Activated CD4-positive, alpha-beta T cell treated with anti-CD3 and anti-CD28 coated beads for 4 hours (primary cell): ENCODE results near the gene NRIP2.

Experiments used
- DNase-seq, 2 donors: peaks; one replicate each; pipeline ENCODE4 v3.0.0-alpha.2; 2020

Gene NRIP2

DNA sequence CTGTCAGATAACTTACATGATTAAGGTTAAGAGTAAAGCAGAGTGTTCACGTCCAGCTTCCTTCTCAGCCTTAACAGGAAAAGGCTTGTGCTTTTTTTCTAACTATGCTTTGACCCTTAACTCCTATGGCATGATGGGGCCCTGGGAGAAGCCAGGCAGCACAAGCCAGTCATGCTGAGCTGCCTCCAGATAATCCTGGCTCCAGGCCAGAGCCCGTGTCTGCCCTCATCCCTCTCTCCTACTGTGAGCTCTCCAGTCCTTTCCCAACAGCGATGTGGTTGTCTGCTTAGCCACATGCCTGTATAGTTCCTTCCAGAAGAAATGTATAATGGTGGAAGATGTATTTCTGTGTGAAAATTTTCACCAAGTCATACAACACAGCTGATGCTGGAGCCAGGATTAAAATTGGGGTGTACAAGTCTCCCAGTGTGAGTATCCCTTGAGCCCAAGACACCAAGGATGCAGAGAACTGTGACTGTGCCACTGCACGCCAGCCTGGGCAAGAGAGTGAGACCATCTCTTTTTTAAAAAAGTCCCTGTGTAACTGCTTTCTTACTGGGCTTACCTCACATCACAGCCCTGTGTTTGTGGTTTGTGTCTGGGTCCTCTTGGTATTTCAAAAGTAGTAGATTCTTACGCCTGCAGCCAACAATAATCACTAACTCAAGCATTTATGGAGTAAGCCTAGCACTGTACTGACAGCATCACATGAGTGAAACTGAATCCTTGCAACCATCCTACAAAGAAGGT is 30.3 kb downstream of the NRIP2 start:
- no peak for DNase-seq

GRCh38 chr12:2803635-2804392 is 31.0 kb downstream of the NRIP2 start:
- DNase-seq, result no peak

DNA sequence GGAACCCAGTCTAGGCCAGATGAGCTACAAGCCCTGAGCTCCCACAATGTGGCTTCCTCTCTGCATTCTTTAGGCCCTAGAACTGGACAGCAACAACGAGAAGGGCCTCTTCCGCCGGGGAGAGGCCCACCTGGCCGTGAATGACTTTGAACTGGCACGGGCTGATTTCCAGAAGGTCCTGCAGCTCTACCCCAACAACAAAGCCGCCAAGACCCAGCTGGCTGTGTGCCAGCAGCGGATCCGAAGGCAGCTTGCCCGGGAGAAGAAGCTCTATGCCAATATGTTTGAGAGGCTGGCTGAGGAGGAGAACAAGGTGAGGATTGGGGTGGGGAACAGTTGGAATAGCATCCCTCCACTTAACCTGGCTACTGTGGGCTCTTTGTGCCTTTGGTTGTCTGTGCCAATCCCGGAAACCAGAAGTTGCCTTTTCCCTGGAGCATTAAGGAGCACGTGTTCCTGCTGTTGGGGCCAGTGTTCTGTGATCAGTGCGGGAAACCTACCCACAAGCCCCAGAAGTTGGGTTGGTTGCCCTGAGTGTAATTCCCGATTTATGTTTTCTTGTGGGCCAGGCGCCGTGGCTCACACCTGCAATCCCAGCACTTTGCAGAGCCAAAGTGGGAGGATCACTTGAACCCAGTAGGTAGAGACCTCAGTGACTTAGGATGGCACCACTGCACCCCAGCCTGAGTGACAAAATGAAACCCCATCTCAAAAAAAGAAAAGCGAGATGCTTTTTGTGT is 33.6 kb downstream of the NRIP2 start:
- no peak for DNase-seq

- DNase-seq, result no peak
Observed at GRCh38 chr12:2800046-2800570, 34.7 kb downstream of the NRIP2 start.

- no peak for DNase-seq
Observed at GRCh38 chr12:2797721-2798418, 37.0 kb downstream of the NRIP2 start.

DNA sequence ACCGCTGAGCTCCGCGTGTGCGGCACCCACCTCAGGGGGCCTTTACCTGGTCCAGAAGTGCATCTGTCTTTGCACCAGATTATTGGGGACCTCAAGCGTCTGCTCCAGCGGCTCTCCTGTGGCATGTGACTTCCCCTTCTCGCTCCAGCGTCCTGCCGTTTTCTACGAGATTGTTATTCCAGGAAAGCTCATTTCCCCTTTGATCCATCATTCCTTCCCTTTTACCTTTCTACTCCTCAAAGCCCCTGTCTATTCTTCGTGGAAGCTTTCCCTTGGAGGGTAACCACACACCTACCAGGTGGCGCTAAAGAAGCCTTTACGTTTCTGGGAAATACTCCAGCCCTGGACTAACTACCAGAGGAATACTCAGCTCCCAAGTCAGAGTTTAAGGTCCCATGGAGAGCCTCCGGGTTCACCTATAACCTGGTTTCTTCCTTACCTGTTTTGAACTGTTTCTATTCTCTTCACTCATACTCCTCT is 38.6 kb downstream of the NRIP2 start:
- DNase-seq, result no peak

DNA sequence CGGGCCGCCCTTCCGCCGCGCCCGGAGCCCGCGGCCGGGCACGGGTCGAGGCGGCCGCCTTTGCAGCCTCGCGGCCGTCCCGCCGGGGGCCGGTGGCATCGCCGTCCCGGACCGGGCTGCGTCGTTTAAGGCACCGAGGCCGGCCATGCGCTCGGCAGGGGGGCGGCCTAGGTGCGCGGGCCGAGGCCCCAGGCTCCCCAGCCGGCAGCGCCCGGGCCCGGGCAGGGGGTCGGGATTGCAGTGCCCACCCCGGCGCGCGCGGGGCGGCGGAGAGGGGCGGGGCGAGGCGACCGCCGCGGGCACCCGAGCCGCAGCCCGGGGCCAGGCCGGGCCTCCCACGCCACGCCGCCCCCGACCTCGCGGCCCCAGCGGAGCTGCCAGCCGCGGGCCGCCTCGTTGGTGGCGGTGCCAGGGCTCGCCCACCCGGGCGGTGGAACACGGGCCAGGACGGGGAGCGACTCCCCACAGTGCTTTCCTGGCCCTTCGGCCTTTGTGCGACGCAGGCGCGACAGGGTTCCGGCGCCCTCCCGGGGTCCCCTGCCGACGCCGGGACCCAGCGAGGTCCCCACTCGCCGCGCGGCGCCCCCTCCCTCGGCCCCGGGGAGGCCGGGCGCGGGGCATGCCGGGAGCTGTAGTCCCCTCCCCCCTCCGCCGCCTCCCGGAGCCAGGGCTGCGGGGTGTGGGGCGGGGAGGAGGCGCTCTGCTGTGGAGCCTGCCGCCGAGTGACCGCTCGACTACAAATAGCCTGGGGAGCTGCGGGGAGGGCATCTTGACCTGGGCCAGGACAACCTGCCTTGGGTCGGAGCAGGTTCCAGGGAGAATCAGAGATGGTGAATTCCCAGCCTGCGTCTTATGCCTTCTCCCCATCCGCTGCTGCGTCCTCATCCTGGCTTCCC is 39.3 kb downstream of the NRIP2 start:
- peak; percentile 76 to 78 for DNase-seq

DNA sequence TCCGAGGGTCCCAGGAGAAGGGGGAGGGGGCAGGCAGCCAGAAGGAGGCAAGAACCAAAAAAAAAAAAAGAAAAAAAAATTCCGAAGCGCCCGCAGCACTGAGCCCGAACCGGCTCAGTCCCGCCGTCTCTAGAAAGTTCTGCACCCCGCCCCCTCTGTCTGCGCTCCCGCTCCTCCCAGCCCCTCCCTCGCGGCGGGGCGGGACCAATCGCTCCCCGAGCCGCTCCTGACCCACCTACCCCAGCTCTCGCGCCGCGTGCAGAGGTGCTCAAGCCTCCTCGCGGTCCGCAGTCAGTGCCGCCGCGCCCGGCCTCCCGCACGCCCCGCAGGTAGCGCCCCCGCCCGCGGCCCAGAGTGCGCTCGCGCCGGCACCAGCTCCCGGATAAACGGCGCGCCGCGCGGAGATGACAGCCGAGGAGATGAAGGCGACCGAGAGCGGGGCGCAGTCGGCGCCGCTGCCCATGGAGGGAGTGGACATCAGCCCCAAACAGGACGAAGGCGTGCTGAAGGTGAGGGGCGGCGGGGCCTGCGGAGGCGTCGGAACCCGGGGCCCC is 40.0 kb downstream of the NRIP2 start, which contains the start of gene FKBP4:
Gene FKBP4, plus strand, starts transcription at position 235 of the 554 bp plus-strand sequence. Its CDS starts 170 bp downstream, at position 405.
- peak; percentile 89 to 92 for DNase-seq

GRCh38 chr12:2794191-2794735 is 40.6 kb downstream of the NRIP2 start:
- DNase-seq, result peak; percentile 11 to 20

GRCh38 chr12:2793561-2793960 is 41.3 kb downstream of the NRIP2 start:
- DNase-seq, result no peak

- no peak for DNase-seq
Observed at GRCh38 chr12:2792671-2793500, 41.9 kb downstream of the NRIP2 start.

- no peak for DNase-seq
Observed at GRCh38 chr12:2791089-2791488, 43.7 kb downstream of the NRIP2 start.

- no peak for DNase-seq
Observed at GRCh38 chr12:2785017-2785416, 49.8 kb downstream of the NRIP2 start.

- DNase-seq, result peak; percentile 21 to 42
Observed at GRCh38 chr12:2783936-2784600, 50.8 kb downstream of the NRIP2 start.

DNA sequence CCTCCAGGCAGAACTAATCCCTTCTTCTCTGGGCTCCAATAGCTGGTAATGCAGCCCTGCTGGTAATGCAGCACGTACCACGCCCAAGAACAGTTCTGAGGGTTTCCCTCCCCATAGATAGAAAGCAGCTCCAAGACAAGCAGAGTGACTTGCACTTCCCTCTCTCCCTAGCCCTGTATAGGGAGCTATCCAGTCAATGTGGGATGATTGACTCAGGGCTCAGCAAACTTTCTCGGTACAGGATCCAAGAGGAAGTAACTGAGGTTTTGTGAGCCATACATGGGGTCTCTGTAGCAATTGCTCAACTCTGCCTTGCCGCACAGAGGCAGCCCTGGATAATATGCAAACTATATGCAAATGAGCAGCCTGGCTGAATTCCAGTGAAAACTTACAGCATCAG is 55.6 kb downstream of the NRIP2 start:
- no peak for DNase-seq

DNA sequence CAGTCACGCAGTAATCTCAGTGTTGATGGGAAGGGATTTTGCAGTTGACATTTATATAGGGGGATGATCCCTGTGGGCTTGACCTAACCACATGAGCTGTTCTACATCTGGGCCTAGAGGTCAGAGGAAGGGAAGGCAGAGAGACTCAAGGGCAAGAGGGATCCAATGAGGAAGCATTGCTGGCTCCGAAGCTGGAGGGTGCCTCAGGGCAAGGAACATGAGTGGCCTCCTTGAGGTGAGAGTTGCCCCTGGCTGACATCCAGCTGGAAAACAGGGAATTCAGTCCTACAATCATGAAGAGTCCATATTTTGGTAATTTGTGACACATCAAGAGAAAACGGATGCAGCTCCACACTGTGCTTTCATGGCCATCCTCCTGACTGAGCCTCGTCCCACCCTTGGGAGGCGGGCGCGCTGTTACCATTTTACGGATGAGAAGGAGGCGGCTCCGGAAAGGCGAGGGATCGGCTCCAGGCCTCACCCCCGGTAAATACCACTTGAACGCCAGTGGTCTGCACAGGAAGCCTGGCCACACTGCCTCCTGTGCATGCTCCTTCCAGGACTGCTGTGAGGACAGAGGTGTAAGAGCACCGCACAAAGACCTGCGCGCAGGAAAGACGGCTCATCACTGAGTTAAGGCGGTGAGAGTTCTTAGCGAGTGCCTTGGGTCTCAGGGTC is 58.6 kb downstream of the NRIP2 start:
- DNase-seq, result no peak

DNA sequence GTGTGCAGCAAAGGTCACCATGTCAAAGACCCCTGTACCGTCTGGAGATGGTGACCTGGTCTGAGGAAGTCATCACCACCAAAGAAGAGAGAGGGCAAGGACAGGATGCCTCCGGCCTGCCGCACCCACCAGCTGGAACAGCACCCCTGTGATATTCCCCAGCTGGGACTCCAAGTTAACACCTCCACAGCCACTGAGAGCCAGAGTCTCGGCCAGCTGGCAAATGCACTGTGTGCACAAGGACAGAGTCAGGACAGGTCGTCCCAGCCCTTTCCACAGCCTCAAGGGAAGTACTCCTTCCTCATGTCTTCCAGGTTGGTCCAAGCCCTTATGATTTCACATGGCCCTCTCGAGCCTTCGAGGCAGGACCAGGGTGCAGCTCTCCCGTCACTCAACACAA is 59.4 kb downstream of the NRIP2 start:
- no peak for DNase-seq
